OCI-LY7 (cell line): Measurements from ENCODE around the gene SF3B1. TPM values are rescaled to one million over a fixed set of nuclear protein-coding genes. Genes with fewer than 3 reads are reported as not detected.

ENCODE experiments used
- BruUV-seq: library from RNA; stranded (reverse); fragments of 400-500 nt; replicated peaks from 2 replicates; lab custom pipeline; 2021; lab: Mats Ljungman, UMichigan
- CTCF ChIA-PET: fragments of 300-600 bp; sonication (Branson Sonifier 250); formaldehyde crosslinking; loops from one replicate; lab custom pipeline; 2022; ENCODE audit warnings: antibody characterized with exemption; ENCODE audit not compliant: unreplicated experiment; lab: Charles Lee
- POLR2A ChIA-PET: fragments of 300-600 bp; sonication (Branson Sonifier 250); formaldehyde crosslinking; loops from one replicate; lab custom pipeline; 2022; ENCODE audit warnings: antibody characterized with exemption; lab: Charles Lee
- DNase-seq: peaks from one replicate; pipeline ENCODE4 v3.0.0-alpha.2; 2015; ENCODE audit warnings: low spot score
- H2AFZ ChIP-seq: fragments of 200-600 bp; sonication (generic), shearing (Covaris generic); 2 replicates; pipeline ENCODE4 v1.6.1; 2014; ENCODE audit warnings: mild to moderate bottlenecking, antibody characterized with exemption, low read length, moderate library complexity
- H3K27ac ChIP-seq: fragments of 200-600 bp; sonication (generic); 2 replicates; pipeline ENCODE4 v1.5.1; 2014; ENCODE audit warnings: mixed run types, low read depth, mild to moderate bottlenecking, moderate library complexity, low read length, inconsistent platforms; ENCODE audit not compliant: poor library complexity, severe bottlenecking
- H3K36me3 ChIP-seq: fragments of 200-600 bp; sonication (generic); 2 replicates; pipeline ENCODE4 v1.6.1; 2014; ENCODE audit warnings: mild to moderate bottlenecking, antibody characterized with exemption, low read length, moderate library complexity, mixed read lengths; ENCODE audit not compliant: insufficient read depth
- H3K4me1 ChIP-seq: fragments of 200-600 bp; sonication (generic); 2 replicates; pipeline ENCODE4 v1.5.1; 2014; ENCODE audit warnings: mild to moderate bottlenecking, low read length; ENCODE audit not compliant: insufficient read depth, poor library complexity, severe bottlenecking
- H3K4me2 ChIP-seq: fragments of 200-600 bp; sonication (generic); 2 replicates; pipeline ENCODE4 v1.6.1; 2014; ENCODE audit warnings: mild to moderate bottlenecking, low read length
- H3K4me3 ChIP-seq: fragments of 200-600 bp; sonication (generic); 2 replicates; pipeline ENCODE4 v1.5.1; 2014; ENCODE audit warnings: mild to moderate bottlenecking, low read depth, low read length; ENCODE audit not compliant: poor library complexity, severe bottlenecking
- H3K79me2 ChIP-seq: fragments of 200-600 bp; sonication (generic); 2 replicates; pipeline ENCODE4 v1.6.1; 2016; ENCODE audit warnings: low read depth, mild to moderate bottlenecking, low read length, moderate library complexity, mixed read lengths; ENCODE audit not compliant: insufficient read depth
- H3K9me2 ChIP-seq: fragments of 200-600 bp; sonication (generic); 2 replicates; pipeline ENCODE4 v1.6.1; 2016; ENCODE audit warnings: mild to moderate bottlenecking, low read length, mixed read lengths; ENCODE audit not compliant: insufficient read depth
- H3K9me3 ChIP-seq: fragments of 200-600 bp; sonication (generic); 2 replicates; pipeline ENCODE4 v1.6.1; 2014; ENCODE audit warnings: mild to moderate bottlenecking, mixed run types, low read length, mixed read lengths
- H4K20me1 ChIP-seq: fragments of 200-600 bp; sonication (generic); 2 replicates; pipeline ENCODE4 v1.6.1; 2014; ENCODE audit warnings: mild to moderate bottlenecking, antibody characterized with exemption, low read length, moderate library complexity, mixed read lengths; ENCODE audit not compliant: insufficient read depth
- EZH2phosphoT487 ChIP-seq: fragments of 200-600 bp; sonication (generic); IDR thresholded peaks from 2 replicates; pipeline ENCODE4 v1.6.1; 2018; ENCODE audit warnings: low read depth, borderline replicate concordance, mild to moderate bottlenecking, mixed run types, antibody characterized with exemption, low read length, moderate library complexity, mixed read lengths
- intact Hi-C: fragments of 100-400 bp; cut with micrococcal nuclease; formaldehyde crosslinking; loops from one replicate; pipeline ENCODE4 v1.10.0; 2022; ENCODE audit not compliant: unreplicated experiment
- total RNA-seq, 2 experiments: library from RNA; depleted of rRNA in 1 of 2; stranded (reverse); fragments of >200 nt in 1 of 2; shearing (Covaris generic) in 1 of 2; gene quantifications; 2 replicates each; pipeline ENCODE4 v1.2.3, GENCODE V29; 2014 to 2022
- TF ChIP-seq, protein P1 (sequence below): fragments of 200-600 bp; sonication (generic); conservative IDR thresholded peaks from 2 replicates; pipeline ENCODE4 v1.5.1; 2014; ENCODE audit warnings: mild to moderate bottlenecking, antibody characterized with exemption, low read length, moderate library complexity, mixed read lengths

The SF3B1 gene
- total RNA-seq, 2 experiments from 2014 or later, result 198 to 268 TPM

DNA sequence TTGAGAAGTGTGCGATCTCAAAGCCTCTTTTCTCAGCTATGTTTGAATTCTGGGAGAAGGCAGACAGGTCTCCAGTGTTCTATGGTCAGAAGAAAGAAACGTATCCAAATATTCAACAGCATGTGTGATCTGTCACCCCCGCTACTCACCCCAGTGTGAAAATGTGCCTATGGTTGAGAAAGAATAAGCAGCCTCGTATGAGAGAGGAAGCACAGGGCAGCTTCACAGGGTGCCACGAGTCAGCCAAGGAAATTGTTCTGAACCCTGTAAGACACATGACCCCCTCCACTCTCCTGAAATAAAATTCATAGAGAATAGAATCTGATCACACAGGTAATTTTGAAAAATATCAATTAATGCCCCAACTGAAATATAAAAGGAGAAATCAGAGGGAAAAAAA, 8.0 kb upstream of the SF3B1 start:
- no peaks in the 10 kb centered on the region for H4K20me1 ChIP-seq
- no peak overlapping the region for H3K27ac ChIP-seq
- H3K4me1 ChIP-seq, result no peaks in the 10 kb centered on the region
- H3K9me3 ChIP-seq, result no peaks in the 10 kb centered on the region
- intact Hi-C loops, result no loop called here
- no peak overlapping the region for H3K4me2 ChIP-seq
- no peaks in the 10 kb centered on the region for H3K79me2 ChIP-seq
- ChIA-PET CTCF (no interaction called here), POLR2A (interaction anchor here (1.3 to 1.4 kb wide), 2 partner anchors 9 to 10 kb away, joined by 4 to 5 read pairs; partner anchors contain the start of gene COQ10B)
- no TSS peak for BruUV-seq
- H2AFZ ChIP-seq, result no peak overlapping the region
- no peak overlapping the region for H3K4me3 ChIP-seq
- DNase-seq, result no peak
- H3K36me3 ChIP-seq, result no peaks in the 10 kb centered on the region
- TF ChIP-seq EZH2phosphoT487, result no peak
- TF ChIP-seq, protein P1, sequence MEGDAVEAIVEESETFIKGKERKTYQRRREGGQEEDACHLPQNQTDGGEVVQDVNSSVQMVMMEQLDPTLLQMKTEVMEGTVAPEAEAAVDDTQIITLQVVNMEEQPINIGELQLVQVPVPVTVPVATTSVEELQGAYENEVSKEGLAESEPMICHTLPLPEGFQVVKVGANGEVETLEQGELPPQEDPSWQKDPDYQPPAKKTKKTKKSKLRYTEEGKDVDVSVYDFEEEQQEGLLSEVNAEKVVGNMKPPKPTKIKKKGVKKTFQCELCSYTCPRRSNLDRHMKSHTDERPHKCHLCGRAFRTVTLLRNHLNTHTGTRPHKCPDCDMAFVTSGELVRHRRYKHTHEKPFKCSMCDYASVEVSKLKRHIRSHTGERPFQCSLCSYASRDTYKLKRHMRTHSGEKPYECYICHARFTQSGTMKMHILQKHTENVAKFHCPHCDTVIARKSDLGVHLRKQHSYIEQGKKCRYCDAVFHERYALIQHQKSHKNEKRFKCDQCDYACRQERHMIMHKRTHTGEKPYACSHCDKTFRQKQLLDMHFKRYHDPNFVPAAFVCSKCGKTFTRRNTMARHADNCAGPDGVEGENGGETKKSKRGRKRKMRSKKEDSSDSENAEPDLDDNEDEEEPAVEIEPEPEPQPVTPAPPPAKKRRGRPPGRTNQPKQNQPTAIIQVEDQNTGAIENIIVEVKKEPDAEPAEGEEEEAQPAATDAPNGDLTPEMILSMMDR, result no peak
- no peaks in the 10 kb centered on the region for H3K9me2 ChIP-seq

- CTCF ChIA-PET, result no interaction called here
- Histone ChIP-seq H3K9me3 (no peaks in the 10 kb centered on the region), H3K79me2 (peaks cover 38% of the 10 kb centered on the region), H4K20me1 (peaks cover 19% of the 10 kb centered on the region), H3K4me3 (no peak overlapping the region), H3K4me1 (peaks cover 19% of the 10 kb centered on the region), H2AFZ (no peak overlapping the region), H3K27ac (no peak overlapping the region), H3K9me2 (no peaks in the 10 kb centered on the region), H3K36me3 (peaks cover 16% of the 10 kb centered on the region; the same call in 1 of the 2 replicates), H3K4me2 (no peak overlapping the region)
- TF ChIP-seq EZH2phosphoT487, result no peak
- TF ChIP-seq, protein P1, result no peak
- POLR2A ChIA-PET, result interaction anchor here (0.6 to 5.0 kb wide), 5 partner anchors 11 to 61 kb away, joined by 3 to 41 read pairs (median 4); partner anchors contain the start of gene COQ10B
- DNase-seq, result no peak
- intact Hi-C loops, result loop anchor here (10.0 kb wide), 1 partner anchor 1783 kb away; the partner anchor contains the start of gene SLC39A10
- BruUV-seq, result no TSS peak
Observed at GRCh38 chr2:197437380-197437779, 2.6 kb upstream of the SF3B1 start.
